ENCODE data around the gene KLK11. TPM values are rescaled to one million over a fixed set of nuclear protein-coding genes. Genes with fewer than 3 reads are reported as not detected.
"Not testable (repeated sequence)": the region's sequence is repeated elsewhere in the genome, so short reads cannot be mapped to it uniquely, and the experiment has no call there.

Gene KLK11
- total RNA-seq, 6 donors from 2014 or later: 13.3 to 37.7 (median 22.9) TPM

DNA sequence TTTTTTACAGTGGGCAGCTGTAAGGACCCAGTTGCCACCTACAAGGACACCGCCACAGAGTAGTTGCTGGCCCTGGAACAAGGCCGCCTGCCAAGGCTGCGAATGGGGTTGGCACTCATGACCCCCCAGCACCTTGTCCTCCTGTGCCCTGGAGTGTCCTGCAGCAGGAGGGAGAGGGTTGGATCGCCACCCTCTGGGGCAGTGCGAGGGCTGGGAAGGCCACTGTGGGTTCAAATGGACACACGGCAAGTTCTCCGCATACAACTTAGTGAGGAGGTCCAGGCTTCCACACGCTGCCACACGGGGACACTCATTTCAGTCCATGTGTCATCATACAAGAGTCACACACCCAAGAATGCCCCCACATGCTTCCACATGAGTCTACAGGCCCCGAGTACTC is 26.0 kb downstream of the KLK11 start:
- H3K36me3 ChIP-seq: no peaks in the 10 kb centered on the region
- H3K4me3 ChIP-seq: no peak overlapping the region
- H3K27ac ChIP-seq: no peak overlapping the region
- no peaks in the 10 kb centered on the region for H3K9me3 ChIP-seq
- DNase-seq: no peak
- H3K4me1 ChIP-seq: peaks cover 0 to 6% (median 0%) of the 10 kb centered on the region in 4 donors
- 89 to 94% methylated on average over 5 to 10 of the region's 10 CpGs for WGBS, 2 donors
- H3K27me3 ChIP-seq: peaks cover 0 to 15% (median 3%) of the 10 kb centered on the region in 4 donors
- TF ChIP-seq, protein P1, sequence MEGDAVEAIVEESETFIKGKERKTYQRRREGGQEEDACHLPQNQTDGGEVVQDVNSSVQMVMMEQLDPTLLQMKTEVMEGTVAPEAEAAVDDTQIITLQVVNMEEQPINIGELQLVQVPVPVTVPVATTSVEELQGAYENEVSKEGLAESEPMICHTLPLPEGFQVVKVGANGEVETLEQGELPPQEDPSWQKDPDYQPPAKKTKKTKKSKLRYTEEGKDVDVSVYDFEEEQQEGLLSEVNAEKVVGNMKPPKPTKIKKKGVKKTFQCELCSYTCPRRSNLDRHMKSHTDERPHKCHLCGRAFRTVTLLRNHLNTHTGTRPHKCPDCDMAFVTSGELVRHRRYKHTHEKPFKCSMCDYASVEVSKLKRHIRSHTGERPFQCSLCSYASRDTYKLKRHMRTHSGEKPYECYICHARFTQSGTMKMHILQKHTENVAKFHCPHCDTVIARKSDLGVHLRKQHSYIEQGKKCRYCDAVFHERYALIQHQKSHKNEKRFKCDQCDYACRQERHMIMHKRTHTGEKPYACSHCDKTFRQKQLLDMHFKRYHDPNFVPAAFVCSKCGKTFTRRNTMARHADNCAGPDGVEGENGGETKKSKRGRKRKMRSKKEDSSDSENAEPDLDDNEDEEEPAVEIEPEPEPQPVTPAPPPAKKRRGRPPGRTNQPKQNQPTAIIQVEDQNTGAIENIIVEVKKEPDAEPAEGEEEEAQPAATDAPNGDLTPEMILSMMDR (IDR thresholded peaks at IDR 0.05): no peak
- no peak for TF ChIP-seq EP300 (IDR thresholded peaks at IDR 0.05)
- TF ChIP-seq POLR2A (IDR thresholded peaks at IDR 0.05): no peak
- TF ChIP-seq POLR2AphosphoS5 (IDR thresholded peaks at IDR 0.05): no peak
- ATAC-seq (ENCODE audit: low FRiP score in 2 of 2): no peak

DNA sequence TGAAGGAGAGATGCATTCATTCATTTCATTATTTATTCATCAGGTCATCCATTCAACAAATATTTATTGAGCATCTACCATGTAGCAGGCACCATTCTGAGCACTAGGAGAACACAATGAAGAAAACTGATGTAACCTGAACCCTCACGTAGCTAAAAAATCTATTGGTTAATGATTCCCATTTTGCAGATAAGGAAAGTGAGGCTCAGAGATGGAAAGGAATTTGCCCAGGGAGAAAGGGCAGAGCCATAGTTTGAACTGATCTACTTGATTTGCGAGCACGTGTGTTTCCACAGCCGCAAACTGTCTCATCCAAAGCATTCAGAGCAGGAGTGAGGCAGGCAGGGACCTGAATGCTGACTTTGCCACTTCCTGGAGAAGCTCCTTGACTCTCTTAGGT is 27.7 kb downstream of the KLK11 start:
- ATAC-seq (ENCODE audit: low FRiP score in 2 of 2) (no peak), DNase-seq (no peak)
- H3K27me3 ChIP-seq: peaks cover 0 to 15% (median 3%) of the 10 kb centered on the region in 4 donors
- H3K27ac ChIP-seq: no peak overlapping the region
- H3K36me3 ChIP-seq: no peaks in the 10 kb centered on the region
- no peak for TF ChIP-seq POLR2AphosphoS5 (IDR thresholded peaks at IDR 0.05)
- TF ChIP-seq, protein P1 (IDR thresholded peaks at IDR 0.05): no peak
- no peak for TF ChIP-seq EP300 (IDR thresholded peaks at IDR 0.05)
- TF ChIP-seq POLR2A (IDR thresholded peaks at IDR 0.05): no peak
- H3K4me3 ChIP-seq: no peak overlapping the region
- H3K4me1 ChIP-seq: peaks cover 0 to 6% (median 0%) of the 10 kb centered on the region in 4 donors
- no peaks in the 10 kb centered on the region for H3K9me3 ChIP-seq
- WGBS, 2 donors: 75 to 78% methylated on average over 4 of the region's 4 CpGs

DNA sequence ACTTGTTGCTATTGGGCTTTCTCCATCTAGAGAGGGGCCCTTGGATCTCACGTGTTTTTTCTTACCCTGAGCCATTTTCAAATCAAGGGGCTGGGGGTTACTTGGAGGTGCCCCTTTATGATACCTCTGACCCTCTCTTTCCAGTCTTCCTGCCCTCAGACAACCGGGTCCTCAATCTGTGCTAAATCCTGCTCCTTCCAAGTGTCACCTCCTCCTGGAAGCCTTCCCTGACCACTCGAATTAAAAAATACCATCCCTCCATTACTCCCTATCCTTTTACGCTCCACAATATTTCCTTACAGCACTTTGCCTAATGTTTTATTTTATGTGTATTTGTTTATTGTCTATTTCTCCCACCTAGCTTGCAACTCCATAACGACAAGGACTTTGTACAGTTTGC is 28.4 kb downstream of the KLK11 start:
- TF ChIP-seq, protein P1 (IDR thresholded peaks at IDR 0.05): no peak
- no peak for TF ChIP-seq POLR2A (IDR thresholded peaks at IDR 0.05)
- WGBS, 2 donors: 65% methylated on average over 5 of the region's 5 CpGs
- Histone ChIP-seq H3K27ac (no peak overlapping the region), H3K4me1 (peaks cover 0 to 6% (median 0%) of the 10 kb centered on the region in 4 donors), H3K9me3 (no peaks in the 10 kb centered on the region), H3K27me3 (peaks cover 0 to 15% (median 3%) of the 10 kb centered on the region in 4 donors), H3K36me3 (no peaks in the 10 kb centered on the region), H3K4me3 (no peak overlapping the region)
- DNase-seq: no peak
- no peak for ATAC-seq (ENCODE audit: low FRiP score in 2 of 2)

DNA sequence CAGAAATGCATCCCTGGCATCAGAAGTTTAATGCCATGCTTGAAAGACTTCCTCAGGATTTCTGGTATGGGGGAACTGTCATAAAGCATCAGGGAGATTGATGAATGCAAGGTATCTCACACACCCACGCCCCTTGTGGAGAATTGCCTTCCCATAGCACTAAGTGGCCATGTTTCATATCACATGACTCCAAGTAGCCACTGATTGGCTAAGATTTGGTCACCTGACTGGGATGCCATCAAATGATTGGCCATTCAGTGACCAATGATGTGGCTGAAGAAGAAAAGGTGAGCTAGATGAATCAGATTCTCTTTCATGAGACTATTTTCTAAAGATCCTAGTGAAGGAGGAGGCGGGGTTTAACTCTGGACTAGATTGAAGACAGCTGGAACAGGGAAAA is 32.3 kb downstream of the KLK11 start:
- Histone ChIP-seq H3K27me3 (no peaks in the 10 kb centered on the region), H3K4me1 (no peaks in the 10 kb centered on the region), H3K27ac (no peak overlapping the region), H3K9me3 (no peaks in the 10 kb centered on the region), H3K4me3 (no peak overlapping the region), H3K36me3 (no peaks in the 10 kb centered on the region)
- WGBS, 2 donors: 68 to 76% methylated on average over 2 of the region's 2 CpGs
- TF ChIP-seq POLR2AphosphoS5 (IDR thresholded peaks at IDR 0.05) (no peak), EP300 (IDR thresholded peaks at IDR 0.05) (no peak), POLR2A (IDR thresholded peaks at IDR 0.05) (no peak)
- TF ChIP-seq, protein P1 (IDR thresholded peaks at IDR 0.05): no peak
- ATAC-seq (ENCODE audit: low FRiP score in 2 of 2) (no peak), DNase-seq (no peak)

DNA sequence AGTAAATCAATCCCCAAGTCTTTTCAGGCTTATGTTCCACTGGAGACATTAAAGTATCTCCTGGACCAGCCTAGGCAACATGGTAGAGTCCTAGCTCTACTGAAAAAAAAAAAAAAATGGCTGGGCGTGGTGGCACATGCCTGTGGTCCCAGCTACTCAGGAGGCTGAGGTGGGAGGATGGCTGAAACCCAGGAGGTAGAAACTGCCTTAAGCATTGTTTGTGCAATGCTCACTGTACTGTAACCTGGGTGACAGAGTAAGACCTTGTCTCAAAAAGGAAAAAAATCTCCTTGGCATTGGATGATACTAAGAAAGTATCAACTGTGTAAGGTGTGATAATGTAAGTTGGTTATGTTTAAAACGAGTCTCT is 33.8 kb downstream of the KLK11 start:
- no peak overlapping the region for H3K4me3 ChIP-seq
- no peaks in the 10 kb centered on the region for H3K9me3 ChIP-seq
- TF ChIP-seq POLR2A (IDR thresholded peaks at IDR 0.05) (no peak), EP300 (IDR thresholded peaks at IDR 0.05) (no peak), POLR2AphosphoS5 (IDR thresholded peaks at IDR 0.05) (no peak)
- TF ChIP-seq, protein P1 (IDR thresholded peaks at IDR 0.05): no peak
- DNase-seq (no peak), ATAC-seq (ENCODE audit: low FRiP score in 2 of 2) (no peak)
- H3K27me3 ChIP-seq: no peaks in the 10 kb centered on the region
- 62 to 69% methylated on average over 2 of the region's 2 CpGs for WGBS, 2 donors
- no peak overlapping the region for H3K27ac ChIP-seq
- no peaks in the 10 kb centered on the region for H3K4me1 ChIP-seq
- H3K36me3 ChIP-seq: no peaks in the 10 kb centered on the region

DNA sequence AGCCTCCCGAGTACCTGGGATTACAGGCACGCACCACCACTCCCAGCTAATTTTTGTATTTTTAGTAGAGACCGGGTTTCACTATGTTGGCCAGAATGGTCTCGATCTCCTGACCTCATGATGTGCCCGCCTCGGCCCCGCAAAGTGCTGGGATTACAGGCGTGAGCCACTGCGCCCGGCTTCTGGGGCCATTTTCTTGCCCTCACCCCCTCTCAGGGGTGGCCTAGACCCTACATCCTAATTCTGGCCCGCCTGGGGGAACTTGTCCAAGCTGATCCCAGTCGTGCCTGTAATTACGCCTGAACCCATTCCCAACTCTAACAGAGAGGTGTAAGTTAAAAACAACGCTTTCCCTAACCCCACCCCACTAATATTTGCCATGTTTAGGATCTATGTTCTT is 42.0 kb downstream of the KLK11 start:
- not testable (repeated sequence) for ATAC-seq (ENCODE audit: low FRiP score in 2 of 2); H3K4me1 ChIP-seq; H3K27ac ChIP-seq; H3K27me3 ChIP-seq; H3K36me3 ChIP-seq; H3K9me3 ChIP-seq; DNase-seq; H3K4me3 ChIP-seq
- WGBS, 2 donors: 76 to 78% methylated on average over 12 to 14 of the region's 14 CpGs

Data from upper lobe of left lung (tissue), 6 donors.